HepG2 (cell line): ENCODE data around the gene APEX2. TPM values are rescaled to one million over a fixed set of nuclear protein-coding genes. Genes with fewer than 3 reads are reported as not detected.

Experiments
- ATAC-seq: fragments of 200-7000 bp; cut with Tn5 transposase; 3 replicates; pipeline ENCODE4 v1.9.1; 2020; ENCODE audit warnings: mild to moderate bottlenecking, moderate library complexity
- BruUV-seq: library from RNA; stranded (reverse); fragments of 400-500 nt; replicated peaks from 2 replicates; lab custom pipeline; 2021; lab: Mats Ljungman, UMichigan
- CTCF ChIA-PET: fragments of 300-600 bp; formaldehyde crosslinking; extraction: SDS; loops from one replicate; lab custom pipeline; 2021; ENCODE audit warnings: low total read pairs, inconsistent platforms, low intra/inter-chr PET ratio; lab: Yijun Ruan, JAX
- POLR2A ChIA-PET: fragments of 350-600 bp; sonication (Branson Sonifier 250); formaldehyde crosslinking; loops from one replicate; lab custom pipeline; 2020; ENCODE audit warnings: antibody characterized with exemption, inconsistent platforms; lab: Yijun Ruan, JAX
- DNase-seq: peaks from one replicate; pipeline ENCODE4 v3.0.0-alpha.2; 2015; ENCODE audit warnings: low spot score
- FAIRE-seq: peaks from 3 replicates; lab custom pipeline; 2011; peaks lifted over from hg19 to GRCh38; lab: Jason Lieb, UNC
- H2AFZ ChIP-seq: one replicate; pipeline ENCODE4 v1.6.1; 2011; ENCODE audit warnings: low read length, inconsistent platforms
- H3K27ac ChIP-seq: fragments of 300-600 bp; 3 replicates; pipeline ENCODE4 v1.8.0; 2011; ENCODE audit warnings: mixed run types, mild to moderate bottlenecking, mixed read lengths, low read length, inconsistent platforms; ENCODE audit not compliant: insufficient read depth; ENCODE audit errors: extremely low read length
- H3K27me3 ChIP-seq, 2 experiments: fragments of 200-600 bp in 1 of 2; 2 replicates in 1 of 2; 3 replicates in 1 of 2; pipeline versions ENCODE4 v1.6.0 to v1.8.0; 2011; ENCODE audit warnings: low read length in 2 of 2, mild to moderate bottlenecking in 2 of 2, moderate library complexity in 2 of 2, inconsistent platforms in 1 of 2; ENCODE audit not compliant: insufficient read depth in 2 of 2, control insufficient read depth in 1 of 2
- H3K36me3 ChIP-seq, 2 experiments: fragments of 200-600 bp in 1 of 2; replicated peaks in 1 of 2; 2 replicates in 1 of 2; 3 replicates in 1 of 2; pipeline versions ENCODE4 v1.5.1 to v1.8.0; 2011; ENCODE audit warnings: low read length in 2 of 2, inconsistent platforms in 1 of 2; ENCODE audit not compliant: insufficient read depth in 2 of 2, control insufficient read depth in 1 of 2
- H3K4me1 ChIP-seq: 2 replicates; pipeline ENCODE4 v1.5.1; 2012; ENCODE audit warnings: low read length, inconsistent platforms; ENCODE audit not compliant: insufficient read depth
- H3K4me2 ChIP-seq: 2 replicates; pipeline ENCODE4 v1.6.0; 2011; ENCODE audit warnings: low read depth, low read length, inconsistent platforms
- H3K4me3 ChIP-seq, 3 experiments: fragments of 200-600 bp in 1 of 3; sonication (generic), shearing (Covaris generic) in 1 of 3; replicated peaks in 1 of 3; 2 replicates each; pipeline ENCODE4 v1.5.1; 2011 to 2016; ENCODE audit warnings: low read length in 3 of 3, inconsistent platforms in 2 of 3, low read depth in 2 of 3, mild to moderate bottlenecking in 2 of 3, control low read depth in 1 of 3, mixed read lengths in 1 of 3; ENCODE audit not compliant: insufficient read depth in 1 of 3
- H3K79me2 ChIP-seq: one replicate; pipeline ENCODE4 v1.6.1; 2011; ENCODE audit warnings: low read length, inconsistent platforms; ENCODE audit not compliant: insufficient read depth
- H3K9ac ChIP-seq: 2 replicates; pipeline ENCODE4 v1.6.0; 2011; ENCODE audit warnings: mild to moderate bottlenecking, low read depth, low read length, inconsistent platforms; ENCODE audit not compliant: insufficient read depth
- H3K9me3 ChIP-seq: 2 replicates; pipeline ENCODE4 v1.5.1; 2012; ENCODE audit warnings: mild to moderate bottlenecking, low read length
- H4K20me1 ChIP-seq: 2 replicates; pipeline ENCODE4 v1.6.0; 2011; ENCODE audit warnings: inconsistent platforms, mild to moderate bottlenecking, low read length, moderate library complexity; ENCODE audit not compliant: insufficient read depth
- AGO2 ChIP-seq: fragments of 200-400 bp; formaldehyde crosslinking; optimal IDR thresholded peaks from 2 replicates; pipeline ENCODE3; 2017; ENCODE audit warnings: mild to moderate bottlenecking, low read depth, low read length, moderate library complexity
- DR1 ChIP-seq: sonication (generic); formaldehyde crosslinking; IDR thresholded peaks from 2 replicates; pipeline ENCODE4 v1.8.0; 2021; ENCODE audit warnings: mild to moderate bottlenecking, missing genetic modification reagents, inconsistent platforms
- GPN1 ChIP-seq: sonication (generic); formaldehyde crosslinking; IDR thresholded peaks from 2 replicates; pipeline ENCODE4 v1.5.1; 2020; ENCODE audit warnings: missing genetic modification reagents, borderline replicate concordance
- MIXL1 ChIP-seq: IDR thresholded peaks from 2 replicates; pipeline ENCODE4 v1.6.1; 2016
- NCOA5 ChIP-seq: sonication (generic); formaldehyde crosslinking; IDR thresholded peaks from 2 replicates; pipeline ENCODE4 v1.4.0; 2020; ENCODE audit warnings: missing genetic modification reagents
- RBAK ChIP-seq: sonication (generic); formaldehyde crosslinking; IDR thresholded peaks from 2 replicates; pipeline ENCODE4 v1.5.1; 2020; ENCODE audit warnings: mild to moderate bottlenecking, missing genetic modification reagents
- SRY ChIP-seq: sonication (generic); formaldehyde crosslinking; IDR thresholded peaks from 2 replicates; pipeline ENCODE4 v1.8.0; 2022; ENCODE audit warnings: mild to moderate bottlenecking, missing genetic modification reagents
- ZNF10 ChIP-seq: sonication (generic); formaldehyde crosslinking; IDR thresholded peaks from 2 replicates; pipeline ENCODE4 v1.4.0; 2020; ENCODE audit warnings: mild to moderate bottlenecking, low read depth, missing genetic modification reagents, borderline replicate concordance
- ZNF333 ChIP-seq: sonication (generic); formaldehyde crosslinking; IDR thresholded peaks from 2 replicates; pipeline ENCODE4 v1.4.0; 2020; ENCODE audit warnings: mild to moderate bottlenecking, missing genetic modification reagents, borderline replicate concordance
- ZNF337 ChIP-seq: sonication (generic); formaldehyde crosslinking; IDR thresholded peaks from 2 replicates; pipeline ENCODE4 v1.5.1; 2020; ENCODE audit warnings: missing genetic modification reagents, low read depth, mild to moderate bottlenecking, borderline replicate concordance
- ZNF678 ChIP-seq: sonication (generic); formaldehyde crosslinking; IDR thresholded peaks from 2 replicates; pipeline ENCODE4 v1.4.0; 2020; ENCODE audit warnings: mild to moderate bottlenecking, missing genetic modification reagents
- WGBS: methylation state at CpG from one replicate; pipeline ENCODE4 v1.1.6; 2017; ENCODE audit warnings: low lambda C conversion rate; 5-methylcytosine and 5-hydroxymethylcytosine counted together
- in situ Hi-C: cut with HindIII; loops from 2 replicates; pipeline ENCODE4 v1.10.0; 2017; ENCODE audit warnings: low pct_unique_long_range_greater_than_20kb; ENCODE audit not compliant: extremely low pct_ligation_motif_present
- intact Hi-C: fragments of 100-400 bp; cut with micrococcal nuclease; formaldehyde crosslinking; loops from one replicate; pipeline ENCODE4 v1.10.0; 2022; ENCODE audit not compliant: unreplicated experiment
- polyA plus RNA-seq, 8 experiments: library from polyadenylated mRNA; depleted of rRNA in 3 of 8; stranded (reverse) in 7 of 8; unstranded in 1 of 8; fragments of >200 nt; fragmentation: Illumina TruSeq in 4 of 8; extraction: Trizol in 4 of 8; gene quantifications; 2 replicates each; pipeline versions ENCODE4 v1.2.1 to v1.2.3, GENCODE V29; 2011 to 2016; ENCODE audit warnings: low read depth in 4 of 8, missing spikeins in 1 of 8, mixed read lengths in 1 of 8; ENCODE audit not compliant: insufficient read depth in 1 of 8
- total RNA-seq, 5 experiments: library from RNA; depleted of rRNA; stranded (reverse); fragments of >200 nt; fragmentation: Illumina TruSeq; extraction: Trizol; gene quantifications; 2 replicates each; pipeline ENCODE4 v1.2.3, GENCODE V29; 2016; ENCODE audit warnings: low read depth in 1 of 5
- TF ChIP-seq, protein P1 (sequence below): sonication (generic); formaldehyde crosslinking; IDR thresholded peaks from 2 replicates; pipeline ENCODE4 v1.5.1; 2020; ENCODE audit warnings: mild to moderate bottlenecking, moderate library complexity, missing genetic modification reagents
- TF ChIP-seq, protein P2 (sequence below): sonication (generic); formaldehyde crosslinking; IDR thresholded peaks from 2 replicates; pipeline ENCODE4 v1.9.0; 2022; ENCODE audit warnings: low read depth, missing genetic modification reagents

The APEX2 gene
- total and polyA plus RNA-seq, 2 of the 13 experiments (the other 11 are each of a cell fraction or from before 2014, with no cell fraction given): 12.7 to 17.8 TPM

DNA sequence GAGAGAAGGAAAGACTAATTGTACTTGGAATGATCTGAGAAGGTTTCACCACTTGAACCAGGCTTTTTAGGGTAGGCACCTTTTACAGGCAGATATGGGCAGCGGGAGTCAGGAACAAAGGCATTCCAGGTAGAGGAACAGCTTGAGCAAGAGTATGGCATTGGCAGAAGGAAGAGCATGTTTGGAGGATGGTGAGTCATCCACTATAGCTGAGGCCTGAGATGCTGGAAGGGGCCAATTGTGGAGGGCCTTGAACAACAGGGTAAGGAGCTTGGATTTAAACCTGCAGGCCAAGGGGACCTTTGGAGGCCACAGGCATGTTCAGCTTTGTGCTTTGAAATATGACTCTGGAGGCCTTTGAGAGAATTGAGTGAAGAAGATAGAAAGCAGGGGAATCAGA is 38.4 kb upstream of the APEX2 start (continued):
- TF ChIP-seq GPN1 (CRISPR knock-in tag) (no peak), DR1 (CRISPR knock-in tag) (no peak), ZNF337 (CRISPR knock-in tag) (no peak), SRY (CRISPR knock-in tag) (no peak), ZNF10 (CRISPR knock-in tag) (no peak)
- TF ChIP-seq, all 625 proteins: peak for 0

DNA sequence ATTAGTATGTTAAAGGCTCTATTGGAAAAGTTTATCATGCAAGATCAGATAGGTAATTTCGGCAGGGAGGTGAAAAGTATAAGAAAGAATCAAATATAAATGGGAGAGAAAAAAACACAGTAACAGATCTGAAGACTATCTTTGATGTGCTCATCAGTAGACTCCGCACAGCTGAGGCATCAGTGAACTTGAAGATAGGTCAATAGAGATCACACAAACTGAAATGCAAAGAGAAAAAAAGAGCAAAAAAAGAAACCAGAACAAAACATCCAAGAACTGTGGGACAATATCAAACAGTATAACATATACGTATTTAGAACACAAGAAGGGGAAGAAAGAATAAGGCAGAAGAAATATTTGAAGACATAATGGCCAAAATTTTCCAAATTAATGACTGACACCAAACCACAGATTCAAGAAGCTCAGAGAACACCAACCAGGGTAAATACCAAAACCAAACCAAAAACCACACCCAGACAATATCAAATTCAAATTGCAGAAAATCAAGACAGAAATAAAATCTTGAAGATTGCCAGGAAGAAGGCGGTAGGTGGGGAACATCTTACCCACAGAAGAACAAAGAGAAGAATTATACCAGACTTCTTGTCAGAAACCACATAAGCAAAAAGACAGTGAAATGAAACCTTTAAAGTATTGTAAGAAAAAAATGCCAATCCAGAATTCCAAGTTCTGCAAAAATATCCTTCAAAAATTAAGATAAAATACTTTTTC is 35.2 kb upstream of the APEX2 start:
- ATAC-seq: no peak
- no peaks in the 10 kb centered on the region for H3K27me3 ChIP-seq
- no peaks in the 10 kb centered on the region for H4K20me1 ChIP-seq
- ChIA-PET CTCF (no interaction called here), POLR2A (no interaction called here)
- no peak overlapping the region for H2AFZ ChIP-seq
- H3K79me2 ChIP-seq: no peaks in the 10 kb centered on the region
- no peak overlapping the region for H3K4me3 ChIP-seq
- H3K36me3 ChIP-seq: no peaks in the 10 kb centered on the region
- BruUV-seq: no TSS peak
- in situ Hi-C loops: no loop called here
- H3K4me2 ChIP-seq: no peak overlapping the region
- no peak overlapping the region for H3K9ac ChIP-seq
- intact Hi-C loops: no loop called here
- no peaks in the 10 kb centered on the region for H3K9me3 ChIP-seq
- DNase-seq: no peak
- FAIRE-seq: no peak
- no peaks in the 10 kb centered on the region for H3K4me1 ChIP-seq
- no peak overlapping the region for H3K27ac ChIP-seq
- 93% methylated on average over 4 of the region's 4 CpGs for WGBS
- TF ChIP-seq, protein P1, sequence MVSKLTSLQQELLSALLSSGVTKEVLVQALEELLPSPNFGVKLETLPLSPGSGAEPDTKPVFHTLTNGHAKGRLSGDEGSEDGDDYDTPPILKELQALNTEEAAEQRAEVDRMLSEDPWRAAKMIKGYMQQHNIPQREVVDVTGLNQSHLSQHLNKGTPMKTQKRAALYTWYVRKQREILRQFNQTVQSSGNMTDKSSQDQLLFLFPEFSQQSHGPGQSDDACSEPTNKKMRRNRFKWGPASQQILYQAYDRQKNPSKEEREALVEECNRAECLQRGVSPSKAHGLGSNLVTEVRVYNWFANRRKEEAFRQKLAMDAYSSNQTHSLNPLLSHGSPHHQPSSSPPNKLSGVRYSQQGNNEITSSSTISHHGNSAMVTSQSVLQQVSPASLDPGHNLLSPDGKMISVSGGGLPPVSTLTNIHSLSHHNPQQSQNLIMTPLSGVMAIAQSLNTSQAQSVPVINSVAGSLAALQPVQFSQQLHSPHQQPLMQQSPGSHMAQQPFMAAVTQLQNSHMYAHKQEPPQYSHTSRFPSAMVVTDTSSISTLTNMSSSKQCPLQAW: no peak
- no peak for TF ChIP-seq RBAK
- no peak for TF ChIP-seq ZNF333
- no peak for TF ChIP-seq AGO2
- TF ChIP-seq, protein P2, sequence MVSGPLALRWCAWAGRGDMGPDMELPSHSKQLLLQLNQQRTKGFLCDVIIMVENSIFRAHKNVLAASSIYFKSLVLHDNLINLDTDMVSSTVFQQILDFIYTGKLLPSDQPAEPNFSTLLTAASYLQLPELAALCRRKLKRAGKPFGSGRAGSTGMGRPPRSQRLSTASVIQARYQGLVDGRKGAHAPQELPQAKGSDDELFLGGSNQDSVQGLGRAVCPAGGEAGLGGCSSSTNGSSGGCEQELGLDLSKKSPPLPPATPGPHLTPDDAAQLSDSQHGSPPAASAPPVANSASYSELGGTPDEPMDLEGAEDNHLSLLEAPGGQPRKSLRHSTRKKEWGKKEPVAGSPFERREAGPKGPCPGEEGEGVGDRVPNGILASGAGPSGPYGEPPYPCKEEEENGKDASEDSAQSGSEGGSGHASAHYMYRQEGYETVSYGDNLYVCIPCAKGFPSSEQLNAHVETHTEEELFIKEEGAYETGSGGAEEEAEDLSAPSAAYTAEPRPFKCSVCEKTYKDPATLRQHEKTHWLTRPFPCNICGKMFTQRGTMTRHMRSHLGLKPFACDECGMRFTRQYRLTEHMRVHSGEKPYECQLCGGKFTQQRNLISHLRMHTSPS (CRISPR knock-in tag): no peak
- TF ChIP-seq ZNF678: no peak
- TF ChIP-seq NCOA5: no peak
- TF ChIP-seq MIXL1 (CRISPR knock-in tag): no peak
